Neuronal stem cell (in vitro differentiated cells): ENCODE results near the gene AKAP7.

Experiments used
- DNase-seq: peaks from one replicate; pipeline ENCODE4 v3.0.0-alpha.2; 2013; ENCODE audit warnings: low spot score
- H2AFZ ChIP-seq: one replicate; pipeline ENCODE4 v1.6.1; 2013; ENCODE audit warnings: mild to moderate bottlenecking, low read length, inconsistent platforms
- H2AK5ac ChIP-seq: 2 replicates; pipeline ENCODE4 v1.6.1; 2013; ENCODE audit warnings: low read depth, mild to moderate bottlenecking, inconsistent platforms, low read length, moderate library complexity, mixed read lengths
- H2BK120ac ChIP-seq: 2 replicates; pipeline ENCODE4 v1.6.1; 2013; ENCODE audit warnings: low read depth, mild to moderate bottlenecking, inconsistent platforms, low read length, moderate library complexity, mixed read lengths
- H2BK12ac ChIP-seq: one replicate; pipeline ENCODE4 v1.6.1; 2013; ENCODE audit warnings: low read length, inconsistent platforms
- H2BK15ac ChIP-seq: 2 replicates; pipeline ENCODE4 v1.6.1; 2013; ENCODE audit warnings: mild to moderate bottlenecking, low read length, inconsistent platforms, mixed read lengths
- H2BK5ac ChIP-seq: one replicate; pipeline ENCODE4 v1.6.1; 2013; ENCODE audit warnings: inconsistent platforms, mild to moderate bottlenecking, low read length, moderate library complexity
- H3K14ac ChIP-seq: one replicate; pipeline ENCODE4 v1.6.1; 2013; ENCODE audit warnings: low read length, inconsistent platforms
- H3K18ac ChIP-seq: 2 replicates; pipeline ENCODE4 v1.6.1; 2013; ENCODE audit warnings: low read length, inconsistent platforms
- H3K23ac ChIP-seq: 2 replicates; pipeline ENCODE4 v1.6.1; 2013; ENCODE audit warnings: low read depth, mild to moderate bottlenecking, mixed read lengths, low read length, inconsistent platforms; ENCODE audit not compliant: poor library complexity
- H3K27ac ChIP-seq: replicated peaks from 3 replicates; pipeline ENCODE4 v1.5.1; 2013; ENCODE audit warnings: low read length, inconsistent platforms
- H3K27me3 ChIP-seq, 3 experiments: 2 replicates each; pipeline ENCODE4 v1.6.1; 2013; ENCODE audit warnings: low read length in 3 of 3, mild to moderate bottlenecking in 2 of 3, inconsistent platforms in 1 of 3, low read depth in 1 of 3, mixed read lengths in 1 of 3, moderate library complexity in 1 of 3; ENCODE audit not compliant: control insufficient read depth in 3 of 3, insufficient read depth in 3 of 3
- H3K36me3 ChIP-seq, 2 donors: replicated peaks in 1 of 2; 2 replicates each; pipeline ENCODE4 v1.6.1; 2013; ENCODE audit warnings: low read length in 2 of 2; ENCODE audit not compliant: control insufficient read depth in 2 of 2, insufficient read depth in 2 of 2
- H3K4ac ChIP-seq: 2 replicates; pipeline ENCODE4 v1.6.1; 2013; ENCODE audit warnings: inconsistent platforms, mild to moderate bottlenecking, low read length, moderate library complexity
- H3K4me1 ChIP-seq, 2 donors: 1 replicate in 1 of 2; 2 replicates in 1 of 2; pipeline ENCODE4 v1.6.1; 2013; ENCODE audit warnings: low read length in 2 of 2, low read depth in 1 of 2; ENCODE audit not compliant: control insufficient read depth in 2 of 2, insufficient read depth in 1 of 2
- H3K4me2 ChIP-seq: one replicate; pipeline ENCODE4 v1.6.1; 2013; ENCODE audit warnings: mild to moderate bottlenecking, low read length, inconsistent platforms; ENCODE audit not compliant: insufficient read depth, poor library complexity, severe bottlenecking
- H3K4me3 ChIP-seq, 2 donors: 2 replicates each; pipeline ENCODE4 v1.5.1; 2013; ENCODE audit warnings: low read length in 2 of 2, mild to moderate bottlenecking in 2 of 2, inconsistent platforms in 1 of 2, moderate library complexity in 1 of 2
- H3K79me1 ChIP-seq: one replicate; pipeline ENCODE4 v1.6.1; 2013; ENCODE audit warnings: low read depth, mild to moderate bottlenecking, inconsistent platforms, low read length, moderate library complexity
- H3K9ac ChIP-seq: one replicate; pipeline ENCODE4 v1.6.1; 2013; ENCODE audit warnings: mild to moderate bottlenecking, low read depth, low read length, inconsistent platforms; ENCODE audit not compliant: poor library complexity
- H3K9me3 ChIP-seq, 2 donors: replicated peaks in 1 of 2; 2 replicates each; pipeline versions ENCODE3 to v1.6.1; 2013; ENCODE audit warnings: low read length in 2 of 2, mild to moderate bottlenecking in 2 of 2, inconsistent platforms in 1 of 2, low read depth in 1 of 2, mixed read lengths in 1 of 2, moderate library complexity in 1 of 2; ENCODE audit not compliant: control insufficient read depth in 2 of 2, insufficient read depth in 1 of 2
- H4K8ac ChIP-seq: one replicate; pipeline ENCODE4 v1.6.1; 2013; ENCODE audit warnings: low read depth, mild to moderate bottlenecking, inconsistent platforms, low read length, moderate library complexity
- H4K91ac ChIP-seq: one replicate; pipeline ENCODE4 v1.6.1; 2013; ENCODE audit warnings: low read length, low read depth, mild to moderate bottlenecking, inconsistent platforms; ENCODE audit not compliant: poor library complexity
- WGBS, 2 donors: extraction: QIAGEN DNeasy Blood & Tissue Kit; methylation state at CpG; one replicate each; pipeline ENCODE4 v1.1.7; 2013; ENCODE audit warnings: missing lambda C conversion rate in 2 of 2, mixed read lengths in 1 of 2; ENCODE audit not compliant: insufficient read length in 2 of 2, insufficient replicate concordance in 1 of 2; ENCODE audit errors: extremely low coverage in 2 of 2; 5-methylcytosine and 5-hydroxymethylcytosine counted together

The AKAP7 gene

DNA sequence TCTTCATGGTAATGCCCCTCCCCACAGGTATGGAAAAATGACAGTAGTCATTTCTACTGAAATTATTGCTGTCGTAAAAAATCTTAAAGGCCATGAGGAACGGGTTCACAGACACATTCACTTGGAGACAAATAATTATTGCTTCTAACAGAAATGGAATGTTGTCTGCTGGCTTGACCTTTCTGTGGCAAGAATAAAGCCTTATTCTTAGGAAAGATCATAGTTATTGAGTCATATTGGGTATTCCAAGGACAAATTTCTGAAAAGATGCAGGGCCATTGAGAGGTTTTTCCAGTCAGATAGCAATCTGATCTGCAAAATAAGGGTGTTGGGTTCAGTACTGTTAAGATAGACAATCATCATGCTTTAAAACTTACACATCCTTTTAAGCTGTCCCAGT, 29.2 kb downstream of the AKAP7 start:
- no peak overlapping the region for H3K23ac ChIP-seq
- H2AFZ ChIP-seq, result no peak overlapping the region
- H2BK120ac ChIP-seq, result no peak overlapping the region
- peaks cover 0 to 5% of the 10 kb centered on the region in 2 donors for H3K4me1 ChIP-seq
- no peak overlapping the region for H2BK5ac ChIP-seq
- WGBS, 2 donors, result no CpG with 5 or more reads among the region's 2 CpGs
- no peak overlapping the region for H2BK12ac ChIP-seq
- no peak overlapping the region for H3K18ac ChIP-seq
- no peak overlapping the region for H3K14ac ChIP-seq
- no peak overlapping the region for H4K91ac ChIP-seq
- H3K9ac ChIP-seq, result no peak overlapping the region
- H3K4ac ChIP-seq, result no peak overlapping the region
- H3K36me3 ChIP-seq, result peaks cover 0 to under 1% of the 10 kb centered on the region in 2 donors
- no peak overlapping the region for H3K4me2 ChIP-seq
- H3K9me3 ChIP-seq, result no peaks in the 10 kb centered on the region
- H2BK15ac ChIP-seq, result no peak overlapping the region
- no peaks in the 10 kb centered on the region for H3K27me3 ChIP-seq
- H2AK5ac ChIP-seq, result no peak overlapping the region
- H3K27ac ChIP-seq, result no peak overlapping the region
- no peaks in the 10 kb centered on the region for H3K79me1 ChIP-seq
- no peak overlapping the region for H4K8ac ChIP-seq
- no peak overlapping the region for H3K4me3 ChIP-seq
- no peak for DNase-seq

DNA sequence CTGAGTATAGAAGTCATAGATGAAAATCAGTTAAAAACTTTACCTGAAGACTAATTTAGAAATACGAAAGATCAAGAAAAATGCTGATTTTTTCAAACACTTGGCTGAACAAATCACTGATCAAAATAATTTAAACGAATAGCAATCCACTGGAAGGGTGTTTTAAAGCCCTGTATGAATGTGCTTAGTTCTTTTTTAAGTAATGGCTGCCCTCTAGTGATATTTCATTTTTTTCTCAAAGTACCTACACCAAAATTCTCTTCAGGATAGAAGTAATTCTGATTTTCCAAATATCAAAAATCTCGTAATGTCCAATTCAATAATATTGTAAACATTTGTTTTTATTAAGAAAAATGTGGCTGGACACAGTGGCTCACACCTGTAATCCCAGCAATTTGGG, 32.5 kb downstream of the AKAP7 start:
- Histone ChIP-seq H3K4ac (no peak overlapping the region), H3K36me3 (peaks cover 0 to 2% of the 10 kb centered on the region in 2 donors), H3K79me1 (no peaks in the 10 kb centered on the region), H2BK5ac (no peak overlapping the region), H3K4me3 (no peak overlapping the region), H3K4me2 (no peak overlapping the region), H3K9ac (no peak overlapping the region), H2AK5ac (no peak overlapping the region), H3K18ac (no peak overlapping the region), H2BK15ac (no peak overlapping the region), H2BK120ac (no peak overlapping the region), H3K27ac (no peak overlapping the region), H4K91ac (no peak overlapping the region), H3K14ac (no peak overlapping the region), H3K9me3 (no peaks in the 10 kb centered on the region), H3K23ac (no peak overlapping the region), H3K4me1 (peaks cover 0 to 2% of the 10 kb centered on the region in 2 donors), H2AFZ (no peak overlapping the region), H2BK12ac (no peak overlapping the region), H4K8ac (no peak overlapping the region), H3K27me3 (no peaks in the 10 kb centered on the region)
- no peak for DNase-seq
- no CpG with 5 or more reads among the region's 3 CpGs for WGBS, 2 donors

DNA sequence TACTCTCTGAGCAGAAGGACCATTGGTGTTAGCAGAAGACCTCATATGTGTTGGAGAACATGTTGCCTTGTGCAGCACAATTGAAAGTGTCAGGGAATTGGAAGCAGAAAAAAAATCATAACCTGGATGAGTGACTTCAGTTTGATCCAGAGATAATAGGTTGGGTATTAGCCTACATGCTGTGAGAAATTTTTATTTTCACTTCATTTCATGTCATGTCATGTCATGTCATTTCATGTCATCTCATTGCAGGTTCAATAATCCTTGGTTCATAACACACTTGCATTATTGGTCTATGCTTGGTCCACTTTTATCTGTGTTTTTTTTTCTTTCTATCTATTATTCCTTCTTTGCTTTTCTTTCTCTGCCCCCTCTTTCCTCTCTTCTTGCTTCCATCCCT, 34.3 kb downstream of the AKAP7 start:
- no peak overlapping the region for H3K23ac ChIP-seq
- no peaks in the 10 kb centered on the region for H3K79me1 ChIP-seq
- no peak overlapping the region for H2AFZ ChIP-seq
- no peak overlapping the region for H2BK12ac ChIP-seq
- no peak overlapping the region for H2BK5ac ChIP-seq
- H3K4me3 ChIP-seq, result no peak overlapping the region
- H2AK5ac ChIP-seq, result no peak overlapping the region
- no peaks in the 10 kb centered on the region for H3K27me3 ChIP-seq
- H4K91ac ChIP-seq, result no peak overlapping the region
- H3K18ac ChIP-seq, result no peak overlapping the region
- H3K27ac ChIP-seq, result no peak overlapping the region
- H3K9me3 ChIP-seq, result no peaks in the 10 kb centered on the region
- DNase-seq, result no peak
- no peak overlapping the region for H3K4ac ChIP-seq
- H3K4me2 ChIP-seq, result no peak overlapping the region
- H2BK120ac ChIP-seq, result no peak overlapping the region
- H2BK15ac ChIP-seq, result no peak overlapping the region
- peaks cover 0 to 2% of the 10 kb centered on the region in 2 donors for H3K36me3 ChIP-seq
- H4K8ac ChIP-seq, result no peak overlapping the region
- no peak overlapping the region for H3K9ac ChIP-seq
- H3K14ac ChIP-seq, result no peak overlapping the region
- peaks cover 0 to 2% of the 10 kb centered on the region in 2 donors for H3K4me1 ChIP-seq

DNA sequence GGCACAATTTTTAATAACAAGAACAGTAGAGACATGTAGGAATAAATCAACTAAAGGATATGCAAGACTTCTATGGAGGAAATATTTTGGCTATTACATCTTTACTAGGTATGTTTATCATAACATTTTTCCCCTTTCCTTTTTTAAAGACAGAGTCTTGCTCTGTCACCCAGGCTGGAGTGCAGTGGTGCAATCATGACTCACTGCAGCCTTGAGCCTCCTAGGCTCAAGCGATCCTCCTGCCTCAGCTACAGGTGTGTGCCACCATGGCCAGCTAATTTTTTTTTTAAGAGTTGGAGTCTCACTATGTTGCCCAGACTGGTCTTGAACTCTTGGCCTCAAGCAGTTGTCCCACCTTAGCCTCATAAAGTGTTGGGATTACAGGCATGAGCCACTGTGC, 37.0 kb downstream of the AKAP7 start:
- Histone ChIP-seq H3K79me1 (no peaks in the 10 kb centered on the region), H2BK15ac (no peak overlapping the region), H4K8ac (no peak overlapping the region), H3K14ac (no peak overlapping the region), H3K18ac (no peak overlapping the region), H2AFZ (no peak overlapping the region), H2BK120ac (no peak overlapping the region), H3K4me1 (peaks cover 0 to 2% of the 10 kb centered on the region in 2 donors), H2BK12ac (no peak overlapping the region), H3K27ac (no peak overlapping the region), H4K91ac (no peak overlapping the region), H3K36me3 (peaks cover 0 to 2% of the 10 kb centered on the region in 2 donors), H2AK5ac (no peak overlapping the region), H3K9me3 (no peaks in the 10 kb centered on the region), H3K4me2 (no peak overlapping the region), H3K9ac (no peak overlapping the region), H3K4ac (no peak overlapping the region), H2BK5ac (no peak overlapping the region), H3K23ac (no peak overlapping the region), H3K4me3 (no peak overlapping the region), H3K27me3 (no peaks in the 10 kb centered on the region)
- no peak for DNase-seq
- no CpG with 5 or more reads among the region's 1 CpG for WGBS, 2 donors
